NCI-H2227 (cell line): ENCODE data around the gene E2F2.

Experiments used
- DNase-seq: peaks from one replicate; lab custom pipeline; 2025; ENCODE audit not compliant: unreplicated experiment; lab: John Stamatoyannopoulos, UW

The E2F2 gene

GRCh38 chr1:23466423-23466989 is 64.5 kb downstream of the E2F2 start:
- no peak for DNase-seq

GRCh38 chr1:23463286-23463685 is 67.7 kb downstream of the E2F2 start:
- no peak for DNase-seq

GRCh38 chr1:23462766-23463165 is 68.3 kb downstream of the E2F2 start:
- DNase-seq = no peak

- DNase-seq = no peak
Observed at GRCh38 chr1:23461050-23461449, 70.0 kb downstream of the E2F2 start.

GRCh38 chr1:23460519-23460918 is 70.5 kb downstream of the E2F2 start:
- DNase-seq = no peak

- no peak for DNase-seq
Observed at GRCh38 chr1:23459338-23459757, 71.7 kb downstream of the E2F2 start.
